GM23338 (cell line): ENCODE measurements around the gene MAGI3.

Experiments used
- EZH2phosphoT487 ChIP-seq: fragments of 200-600 bp; sonication (generic); IDR thresholded peaks from one replicate; pipeline ENCODE4 v1.8.1; 2018; ENCODE audit warnings: antibody characterized with exemption; ENCODE audit not compliant: unreplicated experiment
- POLR2AphosphoS5 ChIP-seq: IDR thresholded peaks from 2 replicates; pipeline ENCODE4 v1.6.1; 2016; ENCODE audit warnings: antibody characterized with exemption, low read depth
- TF ChIP-seq, protein P1 (sequence below), 2 experiments: fragments of 200-600 bp in 1 of 2; sonication (generic) in 1 of 2; conservative IDR thresholded peaks; 2 replicates each; pipeline versions ENCODE4 v1.5.1 to v1.6.1; 2016 to 2017; ENCODE audit warnings: antibody characterized with exemption in 2 of 2, low read depth in 2 of 2, mild to moderate bottlenecking in 2 of 2, moderate library complexity in 1 of 2
- TF ChIP-seq, protein P2 (sequence below): IDR thresholded peaks from one replicate; pipeline ENCODE4 v1.6.1; 2018; ENCODE audit warnings: antibody characterized with exemption; ENCODE audit not compliant: unreplicated experiment
- TF ChIP-seq, protein P3 (sequence below): IDR thresholded peaks from 2 replicates; pipeline ENCODE4 v1.6.1; 2016; ENCODE audit warnings: antibody characterized with exemption

DNA sequence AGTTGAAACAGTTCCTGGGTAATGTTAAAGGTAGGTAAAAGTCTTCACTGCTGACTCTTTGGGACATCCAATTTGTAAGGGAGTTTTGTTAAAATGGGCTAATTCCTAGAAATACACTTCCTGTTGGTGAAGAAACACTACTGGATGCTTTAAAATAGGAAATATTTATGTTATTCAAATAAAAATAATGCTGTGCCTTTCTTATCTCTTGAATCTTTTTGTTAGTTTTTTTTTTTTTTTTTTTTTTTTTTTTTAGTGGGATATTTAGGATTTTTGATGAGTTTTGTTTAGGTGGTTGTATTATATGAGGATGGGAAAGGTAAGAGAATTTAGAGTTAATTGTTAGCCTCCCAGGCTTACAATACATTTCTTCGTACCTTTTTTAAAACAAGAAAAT lies 4.5 kb downstream of the MAGI3 start:
- TF ChIP-seq, protein P1, sequence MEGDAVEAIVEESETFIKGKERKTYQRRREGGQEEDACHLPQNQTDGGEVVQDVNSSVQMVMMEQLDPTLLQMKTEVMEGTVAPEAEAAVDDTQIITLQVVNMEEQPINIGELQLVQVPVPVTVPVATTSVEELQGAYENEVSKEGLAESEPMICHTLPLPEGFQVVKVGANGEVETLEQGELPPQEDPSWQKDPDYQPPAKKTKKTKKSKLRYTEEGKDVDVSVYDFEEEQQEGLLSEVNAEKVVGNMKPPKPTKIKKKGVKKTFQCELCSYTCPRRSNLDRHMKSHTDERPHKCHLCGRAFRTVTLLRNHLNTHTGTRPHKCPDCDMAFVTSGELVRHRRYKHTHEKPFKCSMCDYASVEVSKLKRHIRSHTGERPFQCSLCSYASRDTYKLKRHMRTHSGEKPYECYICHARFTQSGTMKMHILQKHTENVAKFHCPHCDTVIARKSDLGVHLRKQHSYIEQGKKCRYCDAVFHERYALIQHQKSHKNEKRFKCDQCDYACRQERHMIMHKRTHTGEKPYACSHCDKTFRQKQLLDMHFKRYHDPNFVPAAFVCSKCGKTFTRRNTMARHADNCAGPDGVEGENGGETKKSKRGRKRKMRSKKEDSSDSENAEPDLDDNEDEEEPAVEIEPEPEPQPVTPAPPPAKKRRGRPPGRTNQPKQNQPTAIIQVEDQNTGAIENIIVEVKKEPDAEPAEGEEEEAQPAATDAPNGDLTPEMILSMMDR (conservative IDR thresholded peaks at IDR 0.05; ENCODE audit: low read depth in 2 of 2) = no peak
- no peak for TF ChIP-seq POLR2AphosphoS5
- TF ChIP-seq, protein P2, sequence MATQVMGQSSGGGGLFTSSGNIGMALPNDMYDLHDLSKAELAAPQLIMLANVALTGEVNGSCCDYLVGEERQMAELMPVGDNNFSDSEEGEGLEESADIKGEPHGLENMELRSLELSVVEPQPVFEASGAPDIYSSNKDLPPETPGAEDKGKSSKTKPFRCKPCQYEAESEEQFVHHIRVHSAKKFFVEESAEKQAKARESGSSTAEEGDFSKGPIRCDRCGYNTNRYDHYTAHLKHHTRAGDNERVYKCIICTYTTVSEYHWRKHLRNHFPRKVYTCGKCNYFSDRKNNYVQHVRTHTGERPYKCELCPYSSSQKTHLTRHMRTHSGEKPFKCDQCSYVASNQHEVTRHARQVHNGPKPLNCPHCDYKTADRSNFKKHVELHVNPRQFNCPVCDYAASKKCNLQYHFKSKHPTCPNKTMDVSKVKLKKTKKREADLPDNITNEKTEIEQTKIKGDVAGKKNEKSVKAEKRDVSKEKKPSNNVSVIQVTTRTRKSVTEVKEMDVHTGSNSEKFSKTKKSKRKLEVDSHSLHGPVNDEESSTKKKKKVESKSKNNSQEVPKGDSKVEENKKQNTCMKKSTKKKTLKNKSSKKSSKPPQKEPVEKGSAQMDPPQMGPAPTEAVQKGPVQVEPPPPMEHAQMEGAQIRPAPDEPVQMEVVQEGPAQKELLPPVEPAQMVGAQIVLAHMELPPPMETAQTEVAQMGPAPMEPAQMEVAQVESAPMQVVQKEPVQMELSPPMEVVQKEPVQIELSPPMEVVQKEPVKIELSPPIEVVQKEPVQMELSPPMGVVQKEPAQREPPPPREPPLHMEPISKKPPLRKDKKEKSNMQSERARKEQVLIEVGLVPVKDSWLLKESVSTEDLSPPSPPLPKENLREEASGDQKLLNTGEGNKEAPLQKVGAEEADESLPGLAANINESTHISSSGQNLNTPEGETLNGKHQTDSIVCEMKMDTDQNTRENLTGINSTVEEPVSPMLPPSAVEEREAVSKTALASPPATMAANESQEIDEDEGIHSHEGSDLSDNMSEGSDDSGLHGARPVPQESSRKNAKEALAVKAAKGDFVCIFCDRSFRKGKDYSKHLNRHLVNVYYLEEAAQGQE = no peak
- no peak for TF ChIP-seq EZH2phosphoT487
- TF ChIP-seq, protein P3, sequence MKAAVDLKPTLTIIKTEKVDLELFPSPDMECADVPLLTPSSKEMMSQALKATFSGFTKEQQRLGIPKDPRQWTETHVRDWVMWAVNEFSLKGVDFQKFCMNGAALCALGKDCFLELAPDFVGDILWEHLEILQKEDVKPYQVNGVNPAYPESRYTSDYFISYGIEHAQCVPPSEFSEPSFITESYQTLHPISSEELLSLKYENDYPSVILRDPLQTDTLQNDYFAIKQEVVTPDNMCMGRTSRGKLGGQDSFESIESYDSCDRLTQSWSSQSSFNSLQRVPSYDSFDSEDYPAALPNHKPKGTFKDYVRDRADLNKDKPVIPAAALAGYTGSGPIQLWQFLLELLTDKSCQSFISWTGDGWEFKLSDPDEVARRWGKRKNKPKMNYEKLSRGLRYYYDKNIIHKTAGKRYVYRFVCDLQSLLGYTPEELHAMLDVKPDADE = no peak
